Measurements from ENCODE around the gene PAN2.

DNA sequence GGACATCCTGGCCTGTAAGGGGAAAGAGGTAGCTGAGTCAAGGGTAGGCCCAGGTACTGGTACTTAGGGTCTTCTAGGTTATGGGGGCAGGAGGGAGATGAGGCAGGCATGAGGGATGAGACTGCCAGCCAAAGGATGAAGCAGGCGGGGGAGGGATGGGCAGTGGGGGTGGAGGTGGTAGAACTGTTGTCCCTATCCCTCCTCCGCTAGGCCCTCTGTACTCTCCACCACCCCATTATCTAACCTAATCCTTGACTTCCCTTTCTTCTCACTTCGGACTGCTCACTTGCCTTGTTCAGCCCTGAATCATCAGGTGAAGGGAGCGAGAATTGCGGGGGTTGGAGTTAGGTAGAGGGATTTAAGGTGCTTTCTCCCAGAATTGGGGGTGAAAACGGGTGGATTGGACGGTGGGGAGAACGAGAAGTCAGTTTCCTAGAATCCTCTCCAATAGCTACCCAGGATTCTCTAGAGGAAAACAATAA, 562 bp downstream of the PAN2 start:
- TF ChIP-seq, protein P1, sequence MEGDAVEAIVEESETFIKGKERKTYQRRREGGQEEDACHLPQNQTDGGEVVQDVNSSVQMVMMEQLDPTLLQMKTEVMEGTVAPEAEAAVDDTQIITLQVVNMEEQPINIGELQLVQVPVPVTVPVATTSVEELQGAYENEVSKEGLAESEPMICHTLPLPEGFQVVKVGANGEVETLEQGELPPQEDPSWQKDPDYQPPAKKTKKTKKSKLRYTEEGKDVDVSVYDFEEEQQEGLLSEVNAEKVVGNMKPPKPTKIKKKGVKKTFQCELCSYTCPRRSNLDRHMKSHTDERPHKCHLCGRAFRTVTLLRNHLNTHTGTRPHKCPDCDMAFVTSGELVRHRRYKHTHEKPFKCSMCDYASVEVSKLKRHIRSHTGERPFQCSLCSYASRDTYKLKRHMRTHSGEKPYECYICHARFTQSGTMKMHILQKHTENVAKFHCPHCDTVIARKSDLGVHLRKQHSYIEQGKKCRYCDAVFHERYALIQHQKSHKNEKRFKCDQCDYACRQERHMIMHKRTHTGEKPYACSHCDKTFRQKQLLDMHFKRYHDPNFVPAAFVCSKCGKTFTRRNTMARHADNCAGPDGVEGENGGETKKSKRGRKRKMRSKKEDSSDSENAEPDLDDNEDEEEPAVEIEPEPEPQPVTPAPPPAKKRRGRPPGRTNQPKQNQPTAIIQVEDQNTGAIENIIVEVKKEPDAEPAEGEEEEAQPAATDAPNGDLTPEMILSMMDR (IDR thresholded peaks at IDR 0.05): no peak
- TF ChIP-seq POLR2A (IDR thresholded peaks at IDR 0.05): no peak

All from testis (tissue), 2 donors.